Memory B cell (primary cell): ENCODE measurements around the gene PLIN1.
"Not testable (repeated sequence)": the region's sequence is repeated elsewhere in the genome, so short reads cannot be mapped to it uniquely, and the experiment has no call there.

ENCODE experiments used
- ATAC-seq: fragments of 150-1000 bp; cut with Tn5 transposase; 2 replicates; pipeline ENCODE4 v1.10.0; 2021; ENCODE audit warnings: low read depth, mild to moderate bottlenecking, moderate library complexity
- DNase-seq, 2 donors: peaks; one replicate each; pipeline ENCODE4 v3.0.0; 2022; ENCODE audit warnings: low spot score in 2 of 2
- H3K27ac Mint-ChIP-seq: one replicate; pipeline ENCODE4 v1.8.0; 2022; ENCODE audit warnings: mild to moderate bottlenecking, moderate library complexity, mixed read lengths
- H3K27me3 Mint-ChIP-seq: one replicate; pipeline ENCODE4 v1.8.0; 2022; ENCODE audit warnings: mixed read lengths
- H3K36me3 Mint-ChIP-seq: one replicate; pipeline ENCODE4 v1.8.0; 2022; ENCODE audit warnings: mild to moderate bottlenecking, mixed read lengths
- H3K4me1 Mint-ChIP-seq: one replicate; pipeline ENCODE4 v1.8.0; 2022; ENCODE audit warnings: mixed read lengths
- H3K4me3 Mint-ChIP-seq: one replicate; pipeline ENCODE4 v1.8.0; 2022; ENCODE audit warnings: mild to moderate bottlenecking, moderate library complexity, mixed read lengths
- H3K9me3 Mint-ChIP-seq: one replicate; pipeline ENCODE4 v1.8.0; 2022; ENCODE audit warnings: mixed read lengths

Gene PLIN1, protein sequence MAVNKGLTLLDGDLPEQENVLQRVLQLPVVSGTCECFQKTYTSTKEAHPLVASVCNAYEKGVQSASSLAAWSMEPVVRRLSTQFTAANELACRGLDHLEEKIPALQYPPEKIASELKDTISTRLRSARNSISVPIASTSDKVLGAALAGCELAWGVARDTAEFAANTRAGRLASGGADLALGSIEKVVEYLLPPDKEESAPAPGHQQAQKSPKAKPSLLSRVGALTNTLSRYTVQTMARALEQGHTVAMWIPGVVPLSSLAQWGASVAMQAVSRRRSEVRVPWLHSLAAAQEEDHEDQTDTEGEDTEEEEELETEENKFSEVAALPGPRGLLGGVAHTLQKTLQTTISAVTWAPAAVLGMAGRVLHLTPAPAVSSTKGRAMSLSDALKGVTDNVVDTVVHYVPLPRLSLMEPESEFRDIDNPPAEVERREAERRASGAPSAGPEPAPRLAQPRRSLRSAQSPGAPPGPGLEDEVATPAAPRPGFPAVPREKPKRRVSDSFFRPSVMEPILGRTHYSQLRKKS

DNA sequence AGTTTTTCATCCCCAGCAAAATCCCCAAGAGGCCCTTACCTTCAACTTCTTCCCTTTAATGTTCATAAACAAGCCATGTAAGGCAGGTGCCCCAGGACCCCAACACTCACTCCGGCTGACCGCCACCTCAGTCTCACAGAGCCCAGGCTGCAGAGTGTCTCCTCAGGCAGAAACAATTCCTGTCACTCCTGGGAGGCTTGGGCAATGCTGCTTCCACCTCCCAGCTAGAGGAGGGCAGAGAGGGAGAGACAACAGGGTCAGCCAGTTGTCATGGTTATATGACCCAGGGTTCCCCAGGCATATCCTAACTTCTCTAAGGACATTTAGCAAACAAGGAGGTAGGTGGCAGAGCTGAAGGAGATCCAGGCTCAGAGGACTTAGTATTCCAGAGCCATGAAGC, at the start of gene PLIN1:
TSS of gene PLIN1 (minus strand) at position 156 of the 400 bp plus-strand sequence. CDS start 1,878 bp downstream, outside the sequence.
- Mint-ChIP-seq H3K4me3 (no peak within 1 kb of the TSS), H3K36me3 (peaks cover 8% of the 10 kb centered on the region), H3K27ac (no peak within 1 kb of the TSS), H3K27me3 (no peaks in the 10 kb centered on the region), H3K9me3 (no peaks in the 10 kb centered on the region), H3K4me1 (no peaks in the 10 kb centered on the region)
- no peak for DNase-seq
- ATAC-seq = no peak

DNA sequence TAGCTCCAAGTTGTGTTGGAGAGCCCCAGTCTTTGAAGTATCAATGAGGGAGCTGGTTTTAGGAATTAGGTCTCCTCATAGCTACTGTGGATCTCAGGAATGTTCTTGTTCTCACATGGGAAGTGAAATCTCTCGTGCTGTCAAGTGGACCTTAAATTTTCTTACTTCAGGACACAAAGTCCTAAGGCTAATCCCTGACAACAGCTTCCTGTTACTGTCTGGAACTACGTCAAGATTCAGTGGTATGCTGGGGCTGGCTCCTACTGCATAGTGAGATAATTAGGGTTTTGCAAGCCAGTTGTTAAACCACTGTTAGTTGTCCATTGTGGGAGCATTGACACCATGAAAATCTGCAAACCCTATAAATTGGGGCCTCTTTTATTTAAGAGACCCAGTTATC, 49.1 kb upstream of the PLIN1 start:
- DNase-seq (no peak), ATAC-seq (no peak)
- Mint-ChIP-seq H3K27ac (no peak overlapping the region), H3K36me3 (no peaks in the 10 kb centered on the region), H3K4me1 (no peaks in the 10 kb centered on the region), H3K27me3 (peaks cover 11% of the 10 kb centered on the region), H3K4me3 (no peak overlapping the region), H3K9me3 (peaks cover 2% of the 10 kb centered on the region)

DNA sequence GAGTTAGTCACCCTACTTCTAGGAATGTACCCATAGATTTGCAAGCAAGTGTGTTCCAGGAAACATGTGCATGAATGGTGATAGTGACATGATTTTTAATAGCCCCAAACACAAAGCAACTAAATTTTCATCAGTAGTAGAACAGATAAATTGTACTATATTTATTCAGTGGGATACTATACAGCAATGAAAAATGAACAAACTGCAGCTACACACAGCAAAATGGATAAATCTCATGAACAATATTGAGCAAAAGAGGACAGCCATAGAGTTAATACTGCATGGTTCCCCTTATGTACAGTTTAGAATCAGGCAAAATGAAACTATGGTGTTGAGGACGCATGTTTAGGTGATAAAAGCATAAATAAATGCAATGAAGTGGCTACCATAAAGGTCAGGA, 45.9 kb upstream of the PLIN1 start:
- ATAC-seq (no peak), DNase-seq (no peak)
- H3K4me1 Mint-ChIP-seq = no peaks in the 10 kb centered on the region
- peaks cover 5% of the 10 kb centered on the region for H3K9me3 Mint-ChIP-seq
- H3K27me3 Mint-ChIP-seq = peaks cover 14% of the 10 kb centered on the region
- H3K27ac Mint-ChIP-seq = no peak overlapping the region
- H3K36me3 Mint-ChIP-seq = no peaks in the 10 kb centered on the region
- no peak overlapping the region for H3K4me3 Mint-ChIP-seq

DNA sequence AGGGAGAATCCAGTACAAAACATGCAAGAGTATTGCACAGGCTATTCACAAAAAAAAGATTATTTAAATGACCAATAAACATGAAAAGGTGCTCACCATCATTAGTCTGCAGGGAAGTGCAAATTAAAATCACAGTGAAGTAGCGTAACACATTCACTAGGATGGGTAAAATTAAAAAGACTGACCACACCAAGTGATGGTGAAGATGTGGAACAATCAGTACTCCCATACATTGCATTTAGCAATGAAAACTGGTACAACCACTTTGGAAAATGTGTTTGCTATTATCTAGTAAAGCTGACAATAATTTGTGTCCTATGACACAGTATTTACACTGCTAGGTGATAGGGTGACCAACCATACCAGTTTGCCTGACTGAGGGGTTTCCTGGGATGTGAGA, 45.5 kb upstream of the PLIN1 start:
- Mint-ChIP-seq H3K36me3 (no peaks in the 10 kb centered on the region), H3K4me1 (no peaks in the 10 kb centered on the region), H3K27me3 (peaks cover 12% of the 10 kb centered on the region), H3K27ac (no peak overlapping the region), H3K4me3 (no peak overlapping the region), H3K9me3 (peaks cover 5% of the 10 kb centered on the region)
- no peak for DNase-seq
- ATAC-seq = no peak

DNA sequence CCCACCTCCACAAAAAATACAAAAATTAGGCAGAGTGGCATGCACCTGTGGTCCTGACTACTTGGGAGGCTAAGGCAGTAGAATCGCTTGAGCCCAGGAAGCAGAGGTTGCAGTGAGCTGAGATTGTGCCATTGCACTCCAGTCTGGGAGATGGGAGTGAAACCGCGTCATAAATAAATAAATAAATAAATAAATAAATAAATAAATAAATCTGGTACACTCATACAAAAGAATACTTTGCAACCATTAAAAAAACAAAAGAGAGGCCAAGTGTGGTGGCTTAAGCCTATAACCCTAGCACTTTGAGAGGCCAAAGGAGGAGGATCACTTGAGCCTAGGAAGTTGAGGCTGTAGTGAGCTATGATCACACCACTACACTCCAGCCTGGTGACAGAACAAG, 43.9 kb upstream of the PLIN1 start:
- Mint-ChIP-seq H3K9me3 (peaks cover 5% of the 10 kb centered on the region), H3K4me3 (no peak overlapping the region), H3K27me3 (peaks cover 11% of the 10 kb centered on the region), H3K27ac (no peak overlapping the region), H3K4me1 (no peaks in the 10 kb centered on the region), H3K36me3 (no peaks in the 10 kb centered on the region)
- no peak for DNase-seq
- ATAC-seq = no peak

- no peak overlapping the region for H3K27ac Mint-ChIP-seq
These were observed 35.6 kb upstream of the PLIN1 start for GRCh38 chr15:89714775-89715174.

DNA sequence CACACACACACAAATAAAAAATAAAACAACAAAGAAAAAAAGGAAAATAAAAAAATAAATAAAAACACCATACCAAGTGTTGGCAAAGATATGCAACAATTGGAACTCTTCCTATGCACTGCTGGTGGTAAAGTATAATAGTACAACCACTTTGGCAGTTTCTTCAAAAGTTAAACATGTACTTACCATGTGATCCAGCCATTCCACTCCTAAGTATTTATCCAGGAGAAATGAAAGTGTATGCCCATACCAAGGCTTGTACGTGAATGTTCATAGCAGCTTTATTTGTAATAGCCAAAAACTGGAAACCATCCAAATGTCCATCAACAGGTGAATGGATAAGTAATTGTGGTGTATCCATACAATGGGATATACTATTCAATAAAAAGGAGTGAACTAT, 28.4 kb upstream of the PLIN1 start:
- Mint-ChIP-seq H3K4me1 (no peaks in the 10 kb centered on the region), H3K27ac (no peak overlapping the region), H3K4me3 (no peak overlapping the region), H3K9me3 (no peaks in the 10 kb centered on the region), H3K27me3 (peaks cover 22% of the 10 kb centered on the region), H3K36me3 (peaks cover 4% of the 10 kb centered on the region)
- DNase-seq (no peak), ATAC-seq (no peak)

More at GRCh38 chr15:89714775-89715174, 35.6 kb upstream of the PLIN1 start:
- DNase-seq (no peak), ATAC-seq (no peak)
- Mint-ChIP-seq H3K4me1 (no peaks in the 10 kb centered on the region), H3K9me3 (no peaks in the 10 kb centered on the region), H3K27me3 (no peaks in the 10 kb centered on the region), H3K4me3 (no peak overlapping the region), H3K36me3 (no peaks in the 10 kb centered on the region)

- no peak overlapping the region for H3K4me3 Mint-ChIP-seq
- H3K4me1 Mint-ChIP-seq = no peaks in the 10 kb centered on the region
- no peak for ATAC-seq
- H3K27me3 Mint-ChIP-seq = peaks cover 31% of the 10 kb centered on the region
- no peak for DNase-seq
- H3K9me3 Mint-ChIP-seq = peaks cover 2% of the 10 kb centered on the region
- no peak overlapping the region for H3K27ac Mint-ChIP-seq
- H3K36me3 Mint-ChIP-seq = peaks cover 4% of the 10 kb centered on the region
These were observed 25.2 kb upstream of the PLIN1 start for GRCh38 chr15:89704411-89704810.

- peaks cover 4% of the 10 kb centered on the region for H3K27me3 Mint-ChIP-seq
- no peak overlapping the region for H3K4me3 Mint-ChIP-seq
- no peak overlapping the region for H3K27ac Mint-ChIP-seq
- H3K9me3 Mint-ChIP-seq = peaks cover 2% of the 10 kb centered on the region
- H3K4me1 Mint-ChIP-seq = peaks cover 4% of the 10 kb centered on the region
- ATAC-seq = no peak
- no peaks in the 10 kb centered on the region for H3K36me3 Mint-ChIP-seq
- DNase-seq = no peak
These were observed 16.0 kb upstream of the PLIN1 start for GRCh38 chr15:89695198-89695597.

DNA sequence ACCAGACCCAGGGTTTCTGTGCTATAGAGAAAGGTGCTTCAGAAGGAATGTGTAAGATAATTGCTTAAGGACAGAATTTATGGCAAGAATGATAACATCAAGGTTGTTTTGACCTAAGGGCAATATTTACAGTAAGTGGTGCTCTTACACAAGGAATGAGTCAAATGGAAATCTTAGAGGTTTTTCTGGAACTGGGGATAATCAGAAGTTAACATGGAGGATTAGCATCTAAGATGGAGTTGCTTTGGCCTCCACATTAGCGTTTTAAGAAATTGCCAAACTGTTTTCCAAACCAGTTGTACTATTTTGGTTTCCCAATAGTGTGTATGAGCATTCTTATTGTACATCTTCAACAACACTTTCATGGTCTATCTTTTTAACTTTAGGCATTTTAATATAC, 14.5 kb upstream of the PLIN1 start:
- Mint-ChIP-seq H3K4me3 (no peak overlapping the region), H3K36me3 (no peaks in the 10 kb centered on the region), H3K4me1 (peaks cover 6% of the 10 kb centered on the region), H3K9me3 (no peaks in the 10 kb centered on the region), H3K27ac (no peak overlapping the region), H3K27me3 (no peaks in the 10 kb centered on the region)
- DNase-seq = no peak
- no peak for ATAC-seq

DNA sequence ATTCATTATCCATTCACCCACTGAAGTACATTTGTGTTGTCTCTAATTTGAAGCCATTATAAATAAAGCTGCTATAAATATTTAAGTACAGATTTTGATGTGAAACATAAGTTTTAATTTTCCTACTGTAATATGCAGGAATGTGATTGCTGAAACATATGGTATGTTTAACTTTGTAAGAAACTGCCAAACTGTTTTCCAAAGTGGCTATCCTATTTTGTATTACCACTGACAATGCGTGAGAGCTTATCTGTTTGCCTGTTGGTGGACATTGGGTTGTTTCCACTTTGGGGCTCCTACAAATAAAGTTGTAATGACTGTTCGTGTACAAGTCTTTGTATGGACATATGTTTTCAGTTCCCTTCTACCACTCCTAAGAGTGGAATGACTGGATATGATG, 13.9 kb upstream of the PLIN1 start:
- no peak for ATAC-seq

DNA sequence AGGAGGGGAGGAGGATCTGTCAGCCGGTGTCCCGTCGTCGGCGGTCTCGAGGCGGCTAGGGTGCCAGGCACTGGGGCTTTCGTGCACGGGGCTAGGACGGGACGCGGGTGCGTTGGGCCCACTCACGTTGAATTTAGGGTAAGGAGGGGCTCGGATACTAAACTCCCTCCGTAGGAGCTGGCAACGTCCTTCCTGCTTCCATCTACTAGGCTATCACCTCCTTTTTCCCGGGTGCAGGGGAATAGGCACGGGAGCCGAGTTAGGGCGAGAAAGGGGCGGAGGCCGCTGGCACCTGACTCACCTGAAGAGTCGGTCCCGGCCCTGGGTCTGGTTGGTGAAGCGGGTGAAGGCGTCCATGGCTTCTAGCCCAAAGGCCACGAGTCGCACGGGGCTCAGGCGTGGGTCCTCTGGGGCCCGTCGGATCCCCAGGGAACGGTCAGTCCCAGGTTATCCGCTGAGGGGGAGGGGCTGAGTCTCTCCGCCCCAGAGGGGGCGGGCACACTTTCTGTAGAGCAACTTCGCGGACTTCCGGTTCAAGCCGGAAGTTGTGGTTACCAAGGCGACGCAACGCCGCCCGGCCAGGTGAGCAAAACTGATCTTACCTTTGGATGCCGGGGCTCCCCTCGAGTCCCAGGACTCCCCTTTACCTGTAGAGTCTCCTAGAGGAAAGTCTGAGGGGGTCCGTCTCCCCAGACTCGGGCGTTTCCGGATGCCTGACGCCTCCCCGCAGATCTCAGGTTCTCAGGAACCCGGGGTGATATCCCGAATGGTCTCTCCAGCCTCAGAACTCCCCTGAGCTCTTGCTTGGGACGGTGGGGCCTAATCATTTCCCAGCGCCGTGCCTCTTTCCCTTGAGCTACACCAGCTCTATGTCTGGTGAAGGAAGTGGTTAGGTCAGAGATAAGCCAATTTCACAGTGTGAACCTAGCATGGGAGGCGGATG, 11.4 kb upstream of the PLIN1 start, which contains the start of the genes PEX11A and WDR93:
TSS of gene PEX11A (minus strand) at position 479 of the 943 bp plus-strand sequence. CDS start at position 357, 122 bp downstream.
TSS of gene WDR93 (plus strand) at position 536 of the 943 bp plus-strand sequence. CDS start 10,936 bp downstream, outside the sequence.
- H3K9me3 Mint-ChIP-seq = no peaks in the 10 kb centered on the region
- peaks cover 6% of the 10 kb centered on the region for H3K4me1 Mint-ChIP-seq
- DNase-seq (peak; percentile 70 to 78), ATAC-seq (peak; percentile 93)
- no peaks in the 10 kb centered on the region for H3K36me3 Mint-ChIP-seq
- peak within 1 kb of the TSS; percentile 92 for H3K4me3 Mint-ChIP-seq
- H3K27ac Mint-ChIP-seq = peak within 1 kb of the TSS; percentile 69
- H3K27me3 Mint-ChIP-seq = no peaks in the 10 kb centered on the region

More for the DNA sequence above, 13.9 kb upstream of the PLIN1 start:
- H3K4me1 Mint-ChIP-seq = peaks cover 6% of the 10 kb centered on the region
- no peaks in the 10 kb centered on the region for H3K9me3 Mint-ChIP-seq
- no peak overlapping the region for H3K4me3 Mint-ChIP-seq
- H3K36me3 Mint-ChIP-seq = no peaks in the 10 kb centered on the region
- H3K27ac Mint-ChIP-seq = no peak overlapping the region
- no peaks in the 10 kb centered on the region for H3K27me3 Mint-ChIP-seq
- no peak for DNase-seq

GRCh38 chr15:89689930-89690275, 10.7 kb upstream of the PLIN1 start:
- H3K27ac Mint-ChIP-seq = peak overlapping the region; percentile 69
- H3K4me1 Mint-ChIP-seq = not testable (repeated sequence)

GRCh38 chr15:89686522-89686921, 7.4 kb upstream of the PLIN1 start:
- H3K4me3 Mint-ChIP-seq = no peak overlapping the region
- H3K4me1 Mint-ChIP-seq = peaks cover 6% of the 10 kb centered on the region
- H3K36me3 Mint-ChIP-seq = peaks cover 8% of the 10 kb centered on the region
- no peaks in the 10 kb centered on the region for H3K27me3 Mint-ChIP-seq
- DNase-seq (no peak), ATAC-seq (no peak)
- no peak overlapping the region for H3K27ac Mint-ChIP-seq
- H3K9me3 Mint-ChIP-seq = no peaks in the 10 kb centered on the region

More at GRCh38 chr15:89689930-89690275, 10.7 kb upstream of the PLIN1 start:
- ATAC-seq, H3K9me3 Mint-ChIP-seq, H3K27me3 Mint-ChIP-seq, H3K36me3 Mint-ChIP-seq, DNase-seq: not testable (repeated sequence)
- peak overlapping the region; percentile 92 for H3K4me3 Mint-ChIP-seq
